ENCODE data around the gene SLF2.

SLF2 gene

DNA sequence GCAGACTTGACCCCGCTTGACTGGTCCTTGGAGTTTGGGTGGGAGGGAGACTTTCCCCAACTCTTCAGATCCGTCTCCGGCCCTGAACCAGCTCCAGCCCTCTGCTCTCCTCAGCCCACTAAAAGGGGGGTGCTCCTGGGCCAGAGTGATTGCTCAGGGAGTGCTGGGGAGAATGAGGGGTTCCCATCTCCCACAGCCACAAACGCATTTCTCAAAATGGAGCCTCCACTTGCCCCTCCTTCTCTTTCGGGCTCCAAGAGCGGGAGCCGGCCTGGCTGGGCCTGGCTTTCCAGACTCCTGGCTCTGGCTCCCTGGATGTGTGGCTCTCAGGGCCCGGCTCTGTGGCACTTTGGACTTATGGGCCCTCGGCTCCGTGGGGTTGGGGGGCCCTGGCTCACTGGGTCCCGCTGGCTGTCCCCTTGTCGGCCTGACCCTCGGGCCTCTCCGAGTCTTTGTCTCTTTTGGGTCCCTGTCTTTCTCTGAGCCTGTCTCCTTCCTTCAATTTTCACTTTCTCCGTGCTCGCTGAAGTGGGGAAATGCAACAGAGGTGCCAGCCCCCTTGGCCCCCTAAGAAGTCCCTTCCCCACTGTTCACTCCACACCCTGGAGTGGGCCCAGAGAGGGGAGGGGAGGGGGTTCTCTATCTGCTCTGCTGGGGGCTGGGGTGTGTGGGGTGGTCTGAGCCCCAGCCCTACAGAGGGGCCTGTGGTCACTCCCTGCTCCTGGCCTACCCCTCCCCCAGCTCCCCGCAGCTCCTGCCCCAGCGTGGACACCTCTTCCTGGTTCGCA, 87.6 kb downstream of the SLF2 start:
- ChIA-PET POLR2A (no interaction called here), CTCF (interaction anchor here (0.9 to 6.6 kb wide), 9 partner anchors 9 to 88 kb away, joined by 3 to 101 read pairs (median 4); partner anchors contain the start of genes MRPL43 and TWNK)
- DNase-seq (ENCODE audit: extremely low spot score): no peak
- TF ChIP-seq, protein P1, sequence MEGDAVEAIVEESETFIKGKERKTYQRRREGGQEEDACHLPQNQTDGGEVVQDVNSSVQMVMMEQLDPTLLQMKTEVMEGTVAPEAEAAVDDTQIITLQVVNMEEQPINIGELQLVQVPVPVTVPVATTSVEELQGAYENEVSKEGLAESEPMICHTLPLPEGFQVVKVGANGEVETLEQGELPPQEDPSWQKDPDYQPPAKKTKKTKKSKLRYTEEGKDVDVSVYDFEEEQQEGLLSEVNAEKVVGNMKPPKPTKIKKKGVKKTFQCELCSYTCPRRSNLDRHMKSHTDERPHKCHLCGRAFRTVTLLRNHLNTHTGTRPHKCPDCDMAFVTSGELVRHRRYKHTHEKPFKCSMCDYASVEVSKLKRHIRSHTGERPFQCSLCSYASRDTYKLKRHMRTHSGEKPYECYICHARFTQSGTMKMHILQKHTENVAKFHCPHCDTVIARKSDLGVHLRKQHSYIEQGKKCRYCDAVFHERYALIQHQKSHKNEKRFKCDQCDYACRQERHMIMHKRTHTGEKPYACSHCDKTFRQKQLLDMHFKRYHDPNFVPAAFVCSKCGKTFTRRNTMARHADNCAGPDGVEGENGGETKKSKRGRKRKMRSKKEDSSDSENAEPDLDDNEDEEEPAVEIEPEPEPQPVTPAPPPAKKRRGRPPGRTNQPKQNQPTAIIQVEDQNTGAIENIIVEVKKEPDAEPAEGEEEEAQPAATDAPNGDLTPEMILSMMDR (IDR thresholded peaks at IDR 0.05; ENCODE audit: control extremely low read depth, extremely low read depth, low read depth, missing control alignments): no peak

DNA sequence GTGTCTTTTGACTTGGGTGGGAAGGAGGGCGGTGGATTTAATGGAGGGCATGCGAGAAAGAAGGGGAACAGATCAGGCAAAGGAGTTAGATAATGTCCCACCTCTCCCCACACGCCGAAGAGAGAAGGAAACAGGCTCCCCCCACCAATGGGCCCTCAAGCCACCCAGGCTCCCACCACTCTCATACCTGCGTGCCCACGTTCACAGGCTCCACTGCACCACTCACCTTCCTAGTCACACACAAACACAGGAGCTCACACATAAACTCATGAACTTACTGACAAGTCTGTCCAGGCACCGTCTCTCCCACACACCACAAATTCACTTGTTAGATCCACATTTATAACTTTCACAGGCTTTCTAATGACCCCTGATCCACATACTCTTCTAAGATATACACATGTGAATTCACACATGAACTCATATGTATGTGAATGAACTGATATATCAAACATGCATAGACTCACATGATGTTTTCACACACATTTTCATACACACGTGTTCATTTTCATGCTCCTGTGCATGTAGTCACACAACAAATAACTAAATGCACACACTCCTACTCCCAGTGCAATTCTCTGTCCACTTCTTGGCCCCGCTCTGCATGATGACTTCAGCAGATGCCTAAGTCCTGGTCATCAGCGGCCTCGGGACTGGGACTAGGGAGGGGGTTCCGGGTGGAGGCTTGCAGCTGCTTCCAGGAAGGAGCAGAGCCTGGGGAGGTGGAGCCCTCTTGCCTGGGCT, 88.3 kb downstream of the SLF2 start:
- TF ChIP-seq, protein P1 (IDR thresholded peaks at IDR 0.05; ENCODE audit: control extremely low read depth, extremely low read depth, low read depth, missing control alignments): no peak
- CTCF ChIA-PET: interaction anchor here (1.1 to 6.6 kb wide), 4 partner anchors 16 to 129 kb away, joined by 3 to 101 read pairs (median 4); no protein-coding TSS in a partner anchor
- POLR2A ChIA-PET: no interaction called here
- DNase-seq (ENCODE audit: extremely low spot score): no peak

DNA sequence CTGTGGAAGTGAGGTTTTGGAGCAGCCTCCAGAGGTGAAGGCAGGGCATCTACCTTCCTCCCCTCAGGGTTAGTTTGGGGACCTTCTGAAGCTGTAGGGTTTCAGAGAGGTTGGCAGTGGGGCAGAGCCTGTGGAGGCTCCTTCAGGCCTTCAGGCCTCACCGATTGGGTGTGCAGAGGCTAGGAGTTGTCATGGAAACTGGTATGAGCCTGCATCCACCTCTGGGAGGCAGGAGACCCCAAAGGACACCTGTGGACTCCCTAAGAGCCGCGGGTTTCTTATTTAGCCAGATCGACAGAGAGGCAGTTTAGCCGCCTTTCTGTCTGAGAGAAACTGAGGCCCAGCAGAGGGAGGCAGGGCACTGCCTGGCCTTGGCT, 88.9 kb downstream of the SLF2 start:
- no peak for DNase-seq (ENCODE audit: extremely low spot score)
- ChIA-PET POLR2A (no interaction called here), CTCF (interaction anchor here (1.1 to 6.6 kb wide), 4 partner anchors 15 to 129 kb away, joined by 3 to 101 read pairs (median 4); no protein-coding TSS in a partner anchor)
- TF ChIP-seq, protein P1 (IDR thresholded peaks at IDR 0.05; ENCODE audit: control extremely low read depth, extremely low read depth, low read depth, missing control alignments): no peak

DNA sequence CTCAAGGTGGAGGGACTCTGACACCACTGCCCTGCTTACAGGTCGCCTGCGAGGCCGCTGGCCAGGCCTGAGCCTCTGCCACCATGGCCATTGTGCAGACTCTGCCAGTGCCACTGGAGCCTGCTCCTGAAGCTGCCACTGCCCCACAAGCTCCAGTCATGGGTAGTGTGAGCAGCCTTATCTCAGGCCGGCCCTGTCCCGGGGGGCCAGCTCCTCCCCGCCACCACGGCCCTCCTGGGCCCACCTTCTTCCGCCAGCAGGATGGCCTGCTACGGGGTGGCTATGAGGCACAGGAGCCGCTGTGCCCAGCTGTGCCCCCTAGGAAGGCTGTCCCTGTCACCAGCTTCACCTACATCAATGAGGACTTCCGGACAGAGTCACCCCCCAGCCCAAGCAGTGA, 89.7 kb downstream of the SLF2 start:
- CTCF ChIA-PET: interaction anchor here (0.8 to 8.1 kb wide), 6 partner anchors 8 to 130 kb away, joined by 3 to 96 read pairs (median 6); no protein-coding TSS in a partner anchor
- DNase-seq (ENCODE audit: extremely low spot score): no peak
- POLR2A ChIA-PET: no interaction called here
- TF ChIP-seq, protein P1 (IDR thresholded peaks at IDR 0.05; ENCODE audit: control extremely low read depth, extremely low read depth, low read depth, missing control alignments): no peak

DNA sequence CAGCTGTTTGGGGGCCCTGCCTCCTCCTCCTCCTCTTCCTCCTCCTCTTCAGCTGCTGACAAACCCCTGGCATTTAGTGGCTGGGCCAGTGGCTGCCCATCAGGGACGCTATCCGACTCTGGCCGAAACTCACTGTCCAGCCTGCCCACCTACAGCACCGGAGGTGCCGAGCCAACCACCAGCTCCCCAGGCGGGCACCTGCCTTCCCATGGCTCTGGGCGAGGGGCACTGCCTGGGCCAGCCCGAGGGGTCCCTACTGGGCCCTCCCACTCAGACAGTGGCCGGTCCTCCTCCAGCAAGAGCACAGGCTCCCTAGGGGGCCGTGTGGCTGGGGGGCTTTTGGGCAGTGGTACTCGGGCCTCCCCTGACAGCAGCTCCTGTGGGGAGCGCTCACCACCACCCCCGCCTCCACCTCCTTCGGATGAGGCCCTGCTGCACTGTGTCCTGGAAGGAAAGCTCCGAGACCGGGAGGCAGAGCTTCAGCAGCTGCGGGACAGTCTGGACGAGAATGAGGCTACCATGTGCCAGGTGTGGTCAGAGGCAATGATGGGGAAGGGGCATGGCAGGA, 91.0 kb downstream of the SLF2 start:
- DNase-seq (ENCODE audit: extremely low spot score): no peak
- TF ChIP-seq, protein P1 (IDR thresholded peaks at IDR 0.05; ENCODE audit: control extremely low read depth, extremely low read depth, low read depth, missing control alignments): no peak
- ChIA-PET CTCF (interaction anchor here (1.2 to 8.1 kb wide), 5 partner anchors 7 to 46 kb away, joined by 3 to 96 read pairs (median 8); no protein-coding TSS in a partner anchor), POLR2A (no interaction called here)

DNA sequence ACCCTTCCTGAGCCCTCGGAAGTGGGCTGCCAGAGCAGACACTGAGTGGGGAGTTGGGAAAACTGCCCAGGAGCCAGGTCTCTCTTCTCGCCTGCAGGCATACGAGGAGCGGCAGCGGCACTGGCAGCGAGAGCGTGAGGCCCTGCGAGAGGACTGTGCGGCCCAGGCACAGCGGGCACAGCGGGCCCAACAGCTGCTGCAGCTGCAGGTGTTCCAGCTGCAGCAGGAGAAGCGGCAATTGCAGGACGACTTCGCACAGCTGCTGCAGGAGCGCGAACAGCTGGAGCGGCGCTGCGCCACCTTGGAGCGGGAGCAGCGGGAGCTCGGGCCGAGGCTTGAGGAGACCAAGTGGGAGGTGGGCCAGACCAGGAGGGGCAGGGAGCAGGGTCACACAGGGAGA, 92.6 kb downstream of the SLF2 start:
- DNase-seq (ENCODE audit: extremely low spot score): no peak
- ChIA-PET CTCF (interaction anchor here (1.3 to 8.1 kb wide), 2 partner anchors 12 to 137 kb away, joined by 4 to 96 read pairs; no protein-coding TSS in a partner anchor), POLR2A (no interaction called here)
- TF ChIP-seq, protein P1 (IDR thresholded peaks at IDR 0.05; ENCODE audit: control extremely low read depth, extremely low read depth, low read depth, missing control alignments): no peak
